Measurements from ENCODE around the gene PTPN5.

PTPN5 gene

GRCh38 chr11:18743900-18744514 lies 47.6 kb downstream of the PTPN5 start:
- WGBS, 2 experiments = 85 to 92% methylated on average over 14 to 15 of the region's 15 CpGs
- no peaks in the 10 kb centered on the region for H3K36me3 ChIP-seq (ENCODE audit: control insufficient read depth, insufficient read depth, low read length)
- no peak overlapping the region for H3K4me3 ChIP-seq (ENCODE audit: insufficient read depth, low read depth, low read length)
- H3K4me1 ChIP-seq (ENCODE audit: control insufficient read depth, insufficient read depth, low read length) = no peaks in the 10 kb centered on the region
- no peaks in the 10 kb centered on the region for H3K9me3 ChIP-seq (ENCODE audit: control insufficient read depth, low read length)
- no peak overlapping the region for H3K27ac ChIP-seq (ENCODE audit: insufficient read depth, low read depth, low read length, poor library complexity, severe bottlenecking)
- H3K27me3 ChIP-seq (ENCODE audit: control insufficient read depth, insufficient read depth, low read length, poor library complexity, severe bottlenecking) = no peaks in the 10 kb centered on the region

- H3K4me1 ChIP-seq (ENCODE audit: control insufficient read depth, insufficient read depth, low read length) = no peaks in the 10 kb centered on the region
- H3K27ac ChIP-seq (ENCODE audit: insufficient read depth, low read depth, low read length, poor library complexity, severe bottlenecking) = no peak overlapping the region
- H3K9me3 ChIP-seq (ENCODE audit: control insufficient read depth, low read length) = no peaks in the 10 kb centered on the region
- no peaks in the 10 kb centered on the region for H3K27me3 ChIP-seq (ENCODE audit: control insufficient read depth, insufficient read depth, low read length, poor library complexity, severe bottlenecking)
- WGBS, 2 experiments = 90 to 91% methylated on average over 10 of the region's 10 CpGs
- H3K4me3 ChIP-seq (ENCODE audit: insufficient read depth, low read depth, low read length) = no peak overlapping the region
- no peaks in the 10 kb centered on the region for H3K36me3 ChIP-seq (ENCODE audit: control insufficient read depth, insufficient read depth, low read length)
Measured at GRCh38 chr11:18743365-18743764, 48.2 kb downstream of the PTPN5 start.

- no peaks in the 10 kb centered on the region for H3K4me1 ChIP-seq (ENCODE audit: control insufficient read depth, insufficient read depth, low read length)
- H3K36me3 ChIP-seq (ENCODE audit: control insufficient read depth, insufficient read depth, low read length) = no peaks in the 10 kb centered on the region
- no peaks in the 10 kb centered on the region for H3K27me3 ChIP-seq (ENCODE audit: control insufficient read depth, insufficient read depth, low read length, poor library complexity, severe bottlenecking)
- H3K27ac ChIP-seq (ENCODE audit: insufficient read depth, low read depth, low read length, poor library complexity, severe bottlenecking) = no peak overlapping the region
- H3K9me3 ChIP-seq (ENCODE audit: control insufficient read depth, low read length) = no peaks in the 10 kb centered on the region
- no peak overlapping the region for H3K4me3 ChIP-seq (ENCODE audit: insufficient read depth, low read depth, low read length)
- WGBS, 2 experiments = 90 to 94% methylated on average over 3 of the region's 3 CpGs
Measured at GRCh38 chr11:18741783-18742182, 49.8 kb downstream of the PTPN5 start.

GRCh38 chr11:18739685-18740084 lies 51.9 kb downstream of the PTPN5 start:
- Histone ChIP-seq H3K4me1 (ENCODE audit: control insufficient read depth, insufficient read depth, low read length) (no peaks in the 10 kb centered on the region), H3K4me3 (ENCODE audit: insufficient read depth, low read depth, low read length) (no peak overlapping the region), H3K27me3 (ENCODE audit: control insufficient read depth, insufficient read depth, low read length, poor library complexity, severe bottlenecking) (no peaks in the 10 kb centered on the region), H3K9me3 (ENCODE audit: control insufficient read depth, low read length) (no peaks in the 10 kb centered on the region), H3K27ac (ENCODE audit: insufficient read depth, low read depth, low read length, poor library complexity, severe bottlenecking) (no peak overlapping the region), H3K36me3 (ENCODE audit: control insufficient read depth, insufficient read depth, low read length) (no peaks in the 10 kb centered on the region)
- WGBS, 2 experiments = 91 to 96% methylated on average over 4 of the region's 4 CpGs

- Histone ChIP-seq H3K9me3 (ENCODE audit: control insufficient read depth, low read length) (no peaks in the 10 kb centered on the region), H3K27me3 (ENCODE audit: control insufficient read depth, insufficient read depth, low read length, poor library complexity, severe bottlenecking) (no peaks in the 10 kb centered on the region), H3K27ac (ENCODE audit: insufficient read depth, low read depth, low read length, poor library complexity, severe bottlenecking) (no peak overlapping the region), H3K36me3 (ENCODE audit: control insufficient read depth, insufficient read depth, low read length) (no peaks in the 10 kb centered on the region), H3K4me1 (ENCODE audit: control insufficient read depth, insufficient read depth, low read length) (no peaks in the 10 kb centered on the region), H3K4me3 (ENCODE audit: insufficient read depth, low read depth, low read length) (no peak overlapping the region)
- WGBS, 2 experiments = 90 to 92% methylated on average over 8 of the region's 8 CpGs
Measured at GRCh38 chr11:18737642-18738041, 54.0 kb downstream of the PTPN5 start.

GRCh38 chr11:18736590-18737148 lies 54.9 kb downstream of the PTPN5 start:
- 79 to 80% methylated on average over 10 of the region's 10 CpGs for WGBS, 2 experiments
- Histone ChIP-seq H3K27ac (ENCODE audit: insufficient read depth, low read depth, low read length, poor library complexity, severe bottlenecking) (no peak overlapping the region), H3K36me3 (ENCODE audit: control insufficient read depth, insufficient read depth, low read length) (no peaks in the 10 kb centered on the region), H3K4me3 (ENCODE audit: insufficient read depth, low read depth, low read length) (no peak overlapping the region), H3K9me3 (ENCODE audit: control insufficient read depth, low read length) (no peaks in the 10 kb centered on the region), H3K27me3 (ENCODE audit: control insufficient read depth, insufficient read depth, low read length, poor library complexity, severe bottlenecking) (no peaks in the 10 kb centered on the region), H3K4me1 (ENCODE audit: control insufficient read depth, insufficient read depth, low read length) (no peaks in the 10 kb centered on the region)

GRCh38 chr11:18733202-18733601 lies 58.4 kb downstream of the PTPN5 start:
- Histone ChIP-seq H3K4me3 (ENCODE audit: insufficient read depth, low read depth, low read length) (no peak overlapping the region), H3K27me3 (ENCODE audit: control insufficient read depth, insufficient read depth, low read length, poor library complexity, severe bottlenecking) (no peaks in the 10 kb centered on the region), H3K27ac (ENCODE audit: insufficient read depth, low read depth, low read length, poor library complexity, severe bottlenecking) (no peak overlapping the region), H3K4me1 (ENCODE audit: control insufficient read depth, insufficient read depth, low read length) (no peaks in the 10 kb centered on the region), H3K9me3 (ENCODE audit: control insufficient read depth, low read length) (no peaks in the 10 kb centered on the region), H3K36me3 (ENCODE audit: control insufficient read depth, insufficient read depth, low read length) (no peaks in the 10 kb centered on the region)
- 93 to 94% methylated on average over 16 of the region's 16 CpGs for WGBS, 2 experiments

GRCh38 chr11:18731949-18732821 lies 59.4 kb downstream of the PTPN5 start:
- no peaks in the 10 kb centered on the region for H3K27me3 ChIP-seq (ENCODE audit: control insufficient read depth, insufficient read depth, low read length, poor library complexity, severe bottlenecking)
- H3K4me3 ChIP-seq (ENCODE audit: insufficient read depth, low read depth, low read length) = no peak overlapping the region
- H3K4me1 ChIP-seq (ENCODE audit: control insufficient read depth, insufficient read depth, low read length) = no peaks in the 10 kb centered on the region
- H3K36me3 ChIP-seq (ENCODE audit: control insufficient read depth, insufficient read depth, low read length) = no peaks in the 10 kb centered on the region
- WGBS, 2 experiments = 82 to 84% methylated on average over 11 of the region's 11 CpGs
- no peaks in the 10 kb centered on the region for H3K9me3 ChIP-seq (ENCODE audit: control insufficient read depth, low read length)
- H3K27ac ChIP-seq (ENCODE audit: insufficient read depth, low read depth, low read length, poor library complexity, severe bottlenecking) = no peak overlapping the region

- Histone ChIP-seq H3K27ac (ENCODE audit: insufficient read depth, low read depth, low read length, poor library complexity, severe bottlenecking) (no peak overlapping the region), H3K4me1 (ENCODE audit: control insufficient read depth, insufficient read depth, low read length) (no peaks in the 10 kb centered on the region), H3K4me3 (ENCODE audit: insufficient read depth, low read depth, low read length) (no peak overlapping the region), H3K9me3 (ENCODE audit: control insufficient read depth, low read length) (no peaks in the 10 kb centered on the region), H3K27me3 (ENCODE audit: control insufficient read depth, insufficient read depth, low read length, poor library complexity, severe bottlenecking) (no peaks in the 10 kb centered on the region), H3K36me3 (ENCODE audit: control insufficient read depth, insufficient read depth, low read length) (no peaks in the 10 kb centered on the region)
- 91 to 92% methylated on average over 2 of the region's 2 CpGs for WGBS, 2 experiments
Measured at GRCh38 chr11:18731441-18731840, 60.2 kb downstream of the PTPN5 start.

- Histone ChIP-seq H3K27ac (ENCODE audit: insufficient read depth, low read depth, low read length, poor library complexity, severe bottlenecking) (no peak overlapping the region), H3K36me3 (ENCODE audit: control insufficient read depth, insufficient read depth, low read length) (no peaks in the 10 kb centered on the region), H3K27me3 (ENCODE audit: control insufficient read depth, insufficient read depth, low read length, poor library complexity, severe bottlenecking) (no peaks in the 10 kb centered on the region), H3K9me3 (ENCODE audit: control insufficient read depth, low read length) (no peaks in the 10 kb centered on the region), H3K4me3 (ENCODE audit: insufficient read depth, low read depth, low read length) (no peak overlapping the region), H3K4me1 (ENCODE audit: control insufficient read depth, insufficient read depth, low read length) (no peaks in the 10 kb centered on the region)
- WGBS, 2 experiments = 94% methylated on average over 9 of the region's 9 CpGs
Measured at GRCh38 chr11:18730020-18730419, 61.6 kb downstream of the PTPN5 start.
